ENCODE results near the gene ANAPC1.
"Not testable (repeated sequence)": the region's sequence is repeated elsewhere in the genome, so short reads cannot be mapped to it uniquely, and the experiment has no call there.

ANAPC1 gene

GRCh38 chr2:111735838-111736721 lies 147.9 kb downstream of the ANAPC1 start:
- DNase-seq (ENCODE audit: extremely low read depth, low read depth), result peak; percentile 43
- peak; percentile 16 for TF ChIP-seq CTCF (IDR thresholded peaks at IDR 0.05; ENCODE audit: low read depth, low read length)

- not testable (repeated sequence) for DNase-seq (ENCODE audit: extremely low read depth, low read depth)
Measured at GRCh38 chr2:111735420-111735819, 148.6 kb downstream of the ANAPC1 start.

- not testable (repeated sequence) for DNase-seq (ENCODE audit: extremely low read depth, low read depth)
Measured at GRCh38 chr2:111729812-111730458, 154.1 kb downstream of the ANAPC1 start.

- DNase-seq (ENCODE audit: extremely low read depth, low read depth), result not testable (repeated sequence)
Measured at GRCh38 chr2:111727611-111728110, 156.3 kb downstream of the ANAPC1 start.

- DNase-seq (ENCODE audit: extremely low read depth, low read depth), result not testable (repeated sequence)
Measured at GRCh38 chr2:111725742-111726141, 158.3 kb downstream of the ANAPC1 start.

GRCh38 chr2:111719610-111720009 lies 164.4 kb downstream of the ANAPC1 start:
- not testable (repeated sequence) for DNase-seq (ENCODE audit: extremely low read depth, low read depth)

Data from AG09319 (cell line).